Activated CD4-positive, alpha-beta memory T cell treated with anti-CD3 and anti-CD28 coated beads for 36 hours (primary cell): Measurements from ENCODE around the gene LPP. TPM values are rescaled to one million over a fixed set of nuclear protein-coding genes. Genes with fewer than 3 reads are reported as not detected.

Experiments used
- CTCF ChIA-PET: fragments of 350-600 bp; sonication (Branson Sonifier 250); formaldehyde crosslinking; loops from one replicate; lab custom pipeline; 2021; ENCODE audit warnings: antibody characterized with exemption, inconsistent platforms; lab: Charles Lee
- POLR2A ChIA-PET: fragments of 350-600 bp; sonication (Branson Sonifier 250); formaldehyde crosslinking; loops from one replicate; lab custom pipeline; 2021; ENCODE audit warnings: antibody characterized with exemption; lab: Charles Lee
- DNase-seq: peaks from one replicate; pipeline ENCODE4 v3.0.0-alpha.2; 2020
- H3K27ac Mint-ChIP-seq: one replicate; pipeline ENCODE4 v1.8.0; 2021; ENCODE audit warnings: mixed read lengths
- H3K27me3 Mint-ChIP-seq: one replicate; pipeline ENCODE4 v1.8.0; 2021; ENCODE audit warnings: mixed read lengths
- H3K36me3 Mint-ChIP-seq: one replicate; pipeline ENCODE4 v1.8.0; 2021; ENCODE audit warnings: mixed read lengths
- H3K4me1 Mint-ChIP-seq: one replicate; pipeline ENCODE4 v1.8.0; 2021; ENCODE audit warnings: low read depth, mixed read lengths
- H3K4me3 Mint-ChIP-seq: one replicate; pipeline ENCODE4 v1.8.0; 2021; ENCODE audit warnings: mild to moderate bottlenecking, mixed read lengths
- H3K9me3 Mint-ChIP-seq: one replicate; pipeline ENCODE4 v1.8.0; 2021; ENCODE audit warnings: mixed read lengths
- intact Hi-C: fragments of 100-400 bp; cut with micrococcal nuclease; formaldehyde crosslinking; loops from one replicate; pipeline ENCODE4 v1.15.1; 2023
- total RNA-seq, 2 experiments: library from RNA; stranded (reverse); gene quantifications; one replicate each; pipeline ENCODE4 v1.2.3, GENCODE V29; 2021

The LPP gene
- total RNA-seq, 2 experiments from 2014 or later = 41.0 to 43.6 TPM

GRCh38 chr3:188335656-188336055 is 181.7 kb downstream of the LPP start:
- no peak overlapping the region for H3K4me3 Mint-ChIP-seq
- ChIA-PET CTCF (interaction anchor here (0.6 to 0.8 kb wide), 2 partner anchors 10 to 14 kb away, joined by 3 to 4 read pairs; no protein-coding TSS in a partner anchor), POLR2A (no interaction called here)
- peaks cover 40% of the 10 kb centered on the region for H3K4me1 Mint-ChIP-seq
- intact Hi-C loops = no loop called here
- H3K27me3 Mint-ChIP-seq = no peaks in the 10 kb centered on the region
- no peak overlapping the region for H3K27ac Mint-ChIP-seq
- H3K36me3 Mint-ChIP-seq = no peaks in the 10 kb centered on the region
- no peaks in the 10 kb centered on the region for H3K9me3 Mint-ChIP-seq
- DNase-seq = no peak

DNA sequence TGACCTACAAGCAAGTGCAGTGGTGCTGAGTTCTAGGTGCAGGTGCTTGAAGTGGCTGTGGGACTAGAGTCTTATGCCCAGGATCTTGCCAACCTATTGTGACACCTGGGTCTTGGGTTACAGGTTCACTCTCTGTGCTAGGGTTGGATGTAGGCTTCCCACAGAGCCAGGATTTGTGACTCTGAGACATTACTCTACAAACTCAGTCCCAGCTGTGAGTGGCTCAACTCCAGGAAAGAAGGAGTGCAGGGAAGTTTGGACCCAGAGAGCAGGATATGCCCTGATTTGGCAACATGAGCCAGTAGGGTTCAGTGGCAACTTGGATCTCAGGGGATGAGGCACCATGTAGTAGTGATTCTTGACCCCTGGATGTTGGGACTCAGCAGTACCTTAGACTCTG is 182.2 kb downstream of the LPP start:
- Mint-ChIP-seq H3K27me3 (no peaks in the 10 kb centered on the region), H3K36me3 (no peaks in the 10 kb centered on the region)

DNA sequence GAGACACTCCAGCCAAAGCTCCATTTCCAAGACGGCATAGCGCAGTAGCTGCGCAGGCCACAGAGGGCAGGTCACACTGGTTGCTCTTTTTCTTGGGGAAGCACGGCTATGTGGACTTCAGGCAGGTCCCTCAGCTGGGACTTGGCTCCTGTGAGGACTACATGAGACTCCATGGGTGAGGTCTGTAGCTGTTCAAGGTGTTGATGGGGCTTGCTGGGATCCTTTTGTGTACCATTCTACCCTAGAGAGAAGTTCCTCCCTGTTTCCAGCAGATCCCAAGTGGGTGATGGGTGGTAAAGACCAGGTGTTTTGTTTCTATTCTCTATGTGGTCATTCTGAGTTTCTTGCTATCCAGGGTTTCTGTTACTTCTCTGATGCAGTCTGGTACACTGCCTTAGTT is 183.3 kb downstream of the LPP start:
- ChIA-PET POLR2A (interaction anchor here (1.1 kb wide), 1 partner anchor 592 kb away, joined by 4 read pairs; the partner anchor contains the start of gene BCL6), CTCF (interaction anchor here (0.9 to 1.6 kb wide), 2 partner anchors 14 to 597 kb away, joined by 3 to 8 read pairs; no protein-coding TSS in a partner anchor)
- no peak overlapping the region for H3K27ac Mint-ChIP-seq
- no peaks in the 10 kb centered on the region for H3K9me3 Mint-ChIP-seq
- peaks cover 4% of the 10 kb centered on the region for H3K36me3 Mint-ChIP-seq
- no peak overlapping the region for H3K4me3 Mint-ChIP-seq
- H3K4me1 Mint-ChIP-seq = peaks cover 44% of the 10 kb centered on the region
- DNase-seq = no peak
- intact Hi-C loops = no loop called here
- no peaks in the 10 kb centered on the region for H3K27me3 Mint-ChIP-seq

More for the DNA sequence above, 182.2 kb downstream of the LPP start:
- Mint-ChIP-seq H3K9me3 (no peaks in the 10 kb centered on the region), H3K27ac (no peak overlapping the region), H3K4me3 (no peak overlapping the region), H3K4me1 (peaks cover 39% of the 10 kb centered on the region)
- DNase-seq = no peak
- ChIA-PET CTCF (interaction anchor here (0.8 to 0.9 kb wide), 2 partner anchors 11 to 13 kb away, joined by 3 read pairs; no protein-coding TSS in a partner anchor), POLR2A (no interaction called here)
- intact Hi-C loops = no loop called here

- DNase-seq = no peak
- Mint-ChIP-seq H3K4me1 (peaks cover 44% of the 10 kb centered on the region), H3K9me3 (no peaks in the 10 kb centered on the region), H3K4me3 (peak overlapping the region; percentile 13), H3K36me3 (peaks cover 4% of the 10 kb centered on the region), H3K27ac (peak overlapping the region; percentile 33), H3K27me3 (no peaks in the 10 kb centered on the region)
- intact Hi-C loops = loop anchor here (2.0 kb wide), 2 partner anchors 63 to 537 kb away; no protein-coding TSS in a partner anchor
- CTCF ChIA-PET = interaction anchor here (1.5 to 1.6 kb wide), 2 partner anchors 590 to 597 kb away, joined by 3 to 8 read pairs; no protein-coding TSS in a partner anchor
- POLR2A ChIA-PET = interaction anchor here (1.1 to 3.0 kb wide), 3 partner anchors 15 to 535 kb away, joined by 3 to 18 read pairs (median 3); no protein-coding TSS in a partner anchor
These were observed 184.1 kb downstream of the LPP start for GRCh38 chr3:188338086-188338485.

GRCh38 chr3:188339410-188340295 is 185.7 kb downstream of the LPP start:
- H3K4me3 Mint-ChIP-seq = peak overlapping the region; percentile 68
- CTCF ChIA-PET = interaction anchor here (0.7 to 2.0 kb wide), 5 partner anchors 29 to 601 kb away, joined by 3 to 5 read pairs (median 3); no protein-coding TSS in a partner anchor
- H3K27me3 Mint-ChIP-seq = peaks cover 2% of the 10 kb centered on the region
- peaks cover 7% of the 10 kb centered on the region for H3K36me3 Mint-ChIP-seq
- DNase-seq = peak; percentile 75
- H3K4me1 Mint-ChIP-seq = peaks cover 44% of the 10 kb centered on the region
- H3K9me3 Mint-ChIP-seq = no peaks in the 10 kb centered on the region
- H3K27ac Mint-ChIP-seq = peak overlapping the region; percentile 93
- intact Hi-C loops = loop anchor here (1.0 to 2.0 kb wide), 18 partner anchors 16 to 597 kb away; no protein-coding TSS in a partner anchor
- POLR2A ChIA-PET = interaction anchor here (0.7 to 3.0 kb wide), 12 partner anchors 9 to 699 kb away, joined by 3 to 18 read pairs (median 3); no protein-coding TSS in a partner anchor

GRCh38 chr3:188341501-188341900 is 187.5 kb downstream of the LPP start:
- Mint-ChIP-seq H3K27ac (no peak overlapping the region), H3K36me3 (peaks cover 7% of the 10 kb centered on the region), H3K4me3 (no peak overlapping the region), H3K4me1 (peaks cover 44% of the 10 kb centered on the region), H3K27me3 (peaks cover 2% of the 10 kb centered on the region), H3K9me3 (no peaks in the 10 kb centered on the region)
- DNase-seq = no peak
- intact Hi-C loops = no loop called here
- POLR2A ChIA-PET = interaction anchor here (0.6 to 2.7 kb wide), 2 partner anchors 25 to 553 kb away, joined by 3 to 7 read pairs; no protein-coding TSS in a partner anchor
- CTCF ChIA-PET = interaction anchor here (0.8 to 1.0 kb wide), 2 partner anchors 600 to 698 kb away, joined by 3 to 4 read pairs; no protein-coding TSS in a partner anchor

- peaks cover 37% of the 10 kb centered on the region for H3K4me1 Mint-ChIP-seq
- no peaks in the 10 kb centered on the region for H3K9me3 Mint-ChIP-seq
- no peak overlapping the region for H3K4me3 Mint-ChIP-seq
- H3K27ac Mint-ChIP-seq = no peak overlapping the region
- intact Hi-C loops = no loop called here
- no peak for DNase-seq
- POLR2A ChIA-PET = no interaction called here
- H3K36me3 Mint-ChIP-seq = peaks cover 9% of the 10 kb centered on the region
- peaks cover 2% of the 10 kb centered on the region for H3K27me3 Mint-ChIP-seq
- CTCF ChIA-PET = no interaction called here
These were observed 189.2 kb downstream of the LPP start for GRCh38 chr3:188342991-188343732.

GRCh38 chr3:188343894-188344293 is 189.9 kb downstream of the LPP start:
- Mint-ChIP-seq H3K4me1 (peaks cover 30% of the 10 kb centered on the region), H3K27me3 (peaks cover 2% of the 10 kb centered on the region), H3K9me3 (no peaks in the 10 kb centered on the region), H3K4me3 (no peak overlapping the region), H3K27ac (no peak overlapping the region), H3K36me3 (peaks cover 9% of the 10 kb centered on the region)
- intact Hi-C loops = no loop called here
- no peak for DNase-seq
- POLR2A ChIA-PET = no interaction called here
- CTCF ChIA-PET = no interaction called here

GRCh38 chr3:188345223-188345622 is 191.3 kb downstream of the LPP start:
- Mint-ChIP-seq H3K27me3 (peaks cover 2% of the 10 kb centered on the region), H3K36me3 (peaks cover 9% of the 10 kb centered on the region), H3K4me3 (no peak overlapping the region), H3K27ac (no peak overlapping the region), H3K4me1 (peaks cover 21% of the 10 kb centered on the region), H3K9me3 (no peaks in the 10 kb centered on the region)
- CTCF ChIA-PET = no interaction called here
- POLR2A ChIA-PET = no interaction called here
- no peak for DNase-seq
- intact Hi-C loops = no loop called here

DNA sequence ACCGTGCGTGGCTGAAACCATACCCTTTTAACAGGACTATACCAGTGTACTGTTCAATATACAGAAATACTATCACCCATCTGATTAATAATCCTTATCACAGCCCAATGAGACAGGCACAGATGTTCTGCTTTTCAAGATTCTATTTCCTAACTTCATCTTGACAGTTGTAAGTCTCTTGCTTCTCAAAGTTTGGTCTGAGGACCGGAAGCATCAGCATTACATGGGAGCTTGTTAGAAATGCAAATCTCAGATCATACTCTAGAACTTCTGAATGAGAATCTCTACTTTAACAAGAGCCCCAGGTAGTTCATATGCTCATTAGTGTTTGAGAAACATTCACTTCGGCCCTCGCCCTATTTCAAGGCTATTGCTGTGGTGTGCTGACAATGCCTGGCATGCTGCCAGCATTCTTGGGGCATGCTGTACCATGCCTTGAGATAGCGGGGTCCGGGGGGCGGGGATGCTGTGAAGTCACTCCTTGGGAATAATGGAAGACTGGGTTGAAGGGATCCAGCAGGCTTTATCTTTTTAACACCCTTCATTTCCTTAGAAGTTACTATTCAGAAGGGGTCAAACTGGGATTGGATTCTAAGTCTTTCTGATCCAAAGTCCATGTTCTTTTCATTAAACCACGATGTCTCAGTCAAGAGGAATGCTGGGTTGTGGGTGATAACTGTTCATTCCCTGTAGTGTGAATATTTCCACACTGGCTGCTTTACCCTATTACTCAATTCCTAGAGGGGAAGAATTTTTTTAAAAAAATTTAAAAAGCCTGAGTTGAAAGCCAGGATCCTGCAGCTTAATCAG is 194.7 kb downstream of the LPP start:
- intact Hi-C loops = no loop called here
- POLR2A ChIA-PET = no interaction called here
- Mint-ChIP-seq H3K4me1 (peaks cover 4% of the 10 kb centered on the region), H3K36me3 (peaks cover 4% of the 10 kb centered on the region), H3K4me3 (no peak overlapping the region), H3K27ac (no peak overlapping the region), H3K27me3 (peaks cover 2% of the 10 kb centered on the region), H3K9me3 (no peaks in the 10 kb centered on the region)
- CTCF ChIA-PET = no interaction called here
- DNase-seq = no peak

GRCh38 chr3:188349351-188349901 is 195.5 kb downstream of the LPP start:
- Mint-ChIP-seq H3K9me3 (no peaks in the 10 kb centered on the region), H3K36me3 (peaks cover 2% of the 10 kb centered on the region), H3K4me1 (peaks cover 9% of the 10 kb centered on the region), H3K27ac (no peak overlapping the region), H3K4me3 (no peak overlapping the region), H3K27me3 (no peaks in the 10 kb centered on the region)
- ChIA-PET CTCF (interaction anchor here (1.1 kb wide), 1 partner anchor 610 kb away, joined by 4 read pairs; no protein-coding TSS in a partner anchor), POLR2A (no interaction called here)
- DNase-seq = no peak
- intact Hi-C loops = no loop called here
